GM19099 (cell line): ENCODE data around the gene RNU5B-1.

Source experiments
- POLR2A ChIP-seq: IDR thresholded peaks from 3 replicates; pipeline ENCODE4 v1.6.1; 2011; ENCODE audit warnings: low read depth; ENCODE audit not compliant: insufficient read length; ENCODE audit errors: extremely low read depth

The RNU5B-1 gene

DNA sequence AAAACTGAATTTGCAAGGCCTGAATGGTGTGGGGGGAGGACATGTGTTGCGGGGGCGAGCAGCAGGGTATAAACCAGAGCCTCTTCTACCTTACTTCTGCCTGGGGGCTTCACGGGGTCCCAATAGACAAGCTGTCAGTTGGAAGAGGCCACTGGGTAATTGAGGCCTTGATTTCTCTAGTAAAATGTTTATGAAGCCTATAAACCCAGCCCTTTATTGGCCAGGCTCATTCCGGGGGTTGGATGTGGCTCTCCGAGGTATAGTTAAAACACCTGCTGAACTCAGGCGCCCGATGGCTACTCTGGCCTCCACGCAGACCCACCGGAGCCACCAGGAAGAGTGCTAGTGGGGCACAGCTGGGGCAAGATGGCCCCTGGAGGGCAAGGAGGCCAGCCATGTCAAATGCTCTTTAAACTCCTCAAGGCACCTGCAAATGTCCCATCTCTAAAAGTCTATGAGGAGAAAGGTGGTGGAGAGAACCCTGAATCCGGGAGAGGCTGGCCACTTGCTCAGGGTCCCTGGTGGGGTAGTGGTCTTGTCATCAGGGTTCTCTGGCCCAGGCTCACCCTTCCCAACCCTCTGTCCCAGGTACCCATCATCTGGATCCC lies 39.0 kb downstream of the RNU5B-1 start:
- no peak for TF ChIP-seq POLR2A

DNA sequence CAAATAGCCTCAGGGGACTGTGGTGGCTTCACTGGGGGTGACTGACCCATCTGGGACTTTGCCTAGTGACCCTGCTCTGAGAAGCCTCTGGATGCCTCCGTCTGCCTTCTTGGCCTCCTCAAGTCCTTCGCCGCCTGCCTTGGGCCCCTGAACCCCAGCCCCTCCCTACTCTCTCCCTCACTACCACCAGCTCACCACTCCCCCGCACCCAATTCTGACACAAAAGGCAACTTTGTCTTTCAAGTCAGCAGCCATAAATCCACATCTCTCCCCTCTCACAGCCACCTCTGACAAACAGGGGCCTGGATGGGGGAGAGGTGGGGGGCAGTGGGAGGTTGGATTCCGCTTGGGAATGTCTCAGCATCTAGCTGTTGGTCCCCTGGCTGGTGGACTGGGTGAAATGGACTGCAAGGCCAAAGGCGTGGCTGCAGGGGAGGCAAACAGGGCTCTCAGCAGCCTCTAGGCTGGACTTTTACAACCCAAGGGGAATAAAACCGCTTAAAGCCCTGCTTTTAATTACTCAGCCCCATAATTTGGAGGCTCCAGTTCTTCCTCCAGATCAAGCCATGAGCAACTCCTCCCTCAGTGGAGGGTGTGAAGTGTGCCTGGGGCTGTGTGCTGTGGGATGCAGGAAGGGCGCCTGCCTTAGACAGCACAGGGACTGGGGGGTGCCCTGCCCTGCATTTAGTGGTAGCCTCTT lies 39.9 kb downstream of the RNU5B-1 start:
- no peak for TF ChIP-seq POLR2A

DNA sequence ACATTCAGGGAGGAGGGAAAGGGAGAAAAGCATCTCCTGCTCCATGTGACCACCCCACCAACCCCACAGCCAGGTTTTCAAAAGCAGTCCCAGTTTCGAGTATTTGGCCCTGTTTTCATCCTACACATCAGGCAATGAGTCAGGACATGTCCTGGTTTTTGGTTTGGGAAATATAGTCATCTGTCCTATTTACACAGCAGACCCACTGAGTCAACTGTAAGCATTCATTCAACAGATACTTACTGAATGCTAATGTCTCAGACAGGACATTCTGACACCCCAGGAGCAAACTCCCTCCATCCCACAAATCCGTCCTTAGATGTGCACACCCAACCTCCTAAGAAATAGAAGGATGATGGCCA lies 40.4 kb downstream of the RNU5B-1 start:
- TF ChIP-seq POLR2A, result no peak

DNA sequence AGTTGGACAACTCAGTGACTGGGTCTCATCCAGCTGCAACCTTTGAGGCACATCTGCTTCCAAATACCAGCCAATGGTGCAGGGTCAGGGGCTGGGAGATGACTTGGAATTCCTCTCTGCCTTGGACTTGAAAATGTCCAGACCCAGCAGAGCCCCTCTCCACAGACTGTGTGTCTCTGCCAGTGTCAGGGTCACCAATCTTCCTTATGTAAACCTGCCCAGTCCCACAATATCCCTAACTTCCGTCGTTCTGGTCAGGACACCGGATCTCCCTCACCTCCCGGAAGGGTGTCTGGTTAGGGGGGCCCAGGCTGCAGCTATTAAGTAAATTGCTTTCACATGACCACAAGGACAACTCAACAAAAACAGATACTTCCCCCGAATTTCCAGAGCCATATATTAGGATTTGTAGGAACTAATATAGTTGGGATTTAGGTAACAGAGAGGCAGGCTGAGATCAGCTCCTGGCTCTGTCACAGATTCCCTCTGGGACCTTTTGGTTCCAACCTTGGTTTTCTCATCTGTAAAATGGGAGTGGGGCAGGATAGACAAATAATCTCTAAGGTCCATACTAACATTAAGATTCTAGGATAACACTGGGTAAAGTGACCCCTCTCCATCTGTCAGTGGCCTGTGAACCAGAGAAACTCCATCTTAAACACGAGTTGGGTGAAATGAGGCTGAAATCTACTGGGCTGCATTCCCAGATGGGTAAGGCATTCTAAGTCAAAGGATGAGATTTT lies 42.5 kb downstream of the RNU5B-1 start:
- no peak for TF ChIP-seq POLR2A

DNA sequence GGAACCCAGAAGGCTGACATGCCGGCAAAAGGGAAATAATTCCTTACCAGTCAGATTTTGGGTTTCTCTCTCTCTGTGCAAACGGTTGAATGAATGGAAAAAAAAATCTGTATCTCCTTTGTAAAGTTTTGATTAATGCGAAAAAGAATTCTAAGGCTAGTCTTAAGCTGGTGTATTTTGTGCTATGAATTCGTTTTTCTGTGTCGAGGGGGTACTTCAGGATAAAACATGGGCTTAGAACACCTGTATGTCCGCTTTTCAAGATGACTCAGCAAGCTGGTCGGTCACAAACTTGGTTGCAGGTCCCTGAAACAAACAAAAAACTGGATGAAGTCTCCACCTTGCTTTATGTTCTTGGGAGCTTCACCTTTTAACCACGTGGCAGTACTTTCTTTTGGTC lies 44.9 kb downstream of the RNU5B-1 start:
- TF ChIP-seq POLR2A, result no peak
